Uterus (tissue), 4 donors: ENCODE results near the gene GATM. TPM values are rescaled to one million over a fixed set of nuclear protein-coding genes. Genes with fewer than 3 reads are reported as not detected.

Source experiments
- small RNA-seq: library from RNA; depleted of rRNA; stranded (forward); fragments of <200 nt; gene quantifications from one replicate; pipeline ENCODE3, GENCODE V24; 2016
- total RNA-seq, 4 donors: library from RNA; depleted of rRNA in 3 of 4; stranded (reverse); fragments of >200 nt in 3 of 4; gene quantifications; one replicate each; pipeline versions ENCODE4 v1.1.0 to v1.2.4, GENCODE V29; 2014 to 2023
- donor health status: DM: yes; HTN: yes; CAD: no.

GATM gene
- total RNA-seq, 4 donors from 2014 or later, result 19.2 to 27.1 (median 23.6) TPM

Small RNA genes within 50 kb of the gene (small RNA-seq; reads per million reads assigned to genes)
- gene RNU6-953P, result not detected

Other genes with a start within 250 kb of the GATM start
- 1 to 10 TPM in 2 of 4 donors, not detected in 2; 1.4 to 2.5 TPM for gene DUOXA1, start 248.7 kb downstream of the GATM start, total RNA-seq
- gene DUOX1, start 248.6 kb downstream of the GATM start, total RNA-seq, result 1 to 10 TPM in 1 of 4 donors, under 1 TPM in 2, not detected in 1; 0.24 to 1.3 (median 0.26) TPM
- gene SHF, start 190.6 kb downstream of the GATM start, total RNA-seq, result 10 to 100 TPM in 3 of 4 donors, 1 to 10 TPM in 1; 1.5 to 37.5 (median 24.1) TPM
- not detected for gene SLC28A2, start 126.3 kb downstream of the GATM start, total RNA-seq
- 10 to 100 TPM in 2 of 4 donors, 1 to 10 TPM in 2; 7.2 to 27.0 (median 11.3) TPM for gene SLC30A4, start 144.2 kb upstream of the GATM start, total RNA-seq
- 100 to 1,000 TPM in 2 of 4 donors, 10 to 100 TPM in 2; 35.0 to 576 (median 85.4) TPM for gene BLOC1S6, start 208.8 kb upstream of the GATM start, total RNA-seq